NT2/D1 (cell line): ENCODE data around the gene SBF2.
"Not testable (repeated sequence)": the region's sequence is repeated elsewhere in the genome, so short reads cannot be mapped to it uniquely, and the experiment has no call there.

ENCODE experiments used
- DNase-seq: peaks from one replicate; pipeline ENCODE4 v3.0.0-alpha.2; 2011; ENCODE audit warnings: low read depth, low spot score
- H3K27me3 ChIP-seq: 2 replicates; pipeline ENCODE4 v1.6.0; 2011; ENCODE audit warnings: mild to moderate bottlenecking; ENCODE audit not compliant: insufficient read length, insufficient read depth
- H3K36me3 ChIP-seq: 2 replicates; pipeline ENCODE4 v1.6.1; 2011; ENCODE audit warnings: mild to moderate bottlenecking, low read length, mixed read lengths; ENCODE audit not compliant: insufficient read depth, insufficient read length
- H3K4me1 ChIP-seq: 2 replicates; pipeline ENCODE4 v1.5.1; 2011; ENCODE audit not compliant: insufficient read depth, insufficient read length
- H3K4me3 ChIP-seq: 2 replicates; pipeline ENCODE4 v1.5.1; 2011; ENCODE audit warnings: low read depth; ENCODE audit not compliant: insufficient read length
- H3K9ac ChIP-seq: 2 replicates; pipeline ENCODE4 v1.6.0; 2011; ENCODE audit warnings: low read depth; ENCODE audit not compliant: insufficient read length
- H3K9me3 ChIP-seq: 2 replicates; pipeline ENCODE4 v1.5.1; 2011; ENCODE audit warnings: mild to moderate bottlenecking, low read length; ENCODE audit not compliant: insufficient read depth
- SUZ12 ChIP-seq: IDR thresholded peaks from 2 replicates; pipeline ENCODE4 v1.6.1; 2011; ENCODE audit not compliant: insufficient read length, insufficient read depth; ENCODE audit errors: extremely low read depth
- YY1 ChIP-seq: IDR thresholded peaks from 2 replicates; pipeline ENCODE4 v1.6.1; 2011; ENCODE audit not compliant: insufficient read length, insufficient read depth
- ZNF274 ChIP-seq: IDR thresholded peaks from 2 replicates; pipeline ENCODE4 v1.6.1; 2011; ENCODE audit warnings: mild to moderate bottlenecking, low read depth, low read length

Gene SBF2

GRCh38 chr11:10095412-10096208 is 198.4 kb downstream of the SBF2 start:
- H3K9me3 ChIP-seq = peaks cover 29% of the 10 kb centered on the region
- H3K27me3 ChIP-seq = no peaks in the 10 kb centered on the region
- no peak overlapping the region for H3K4me3 ChIP-seq
- TF ChIP-seq YY1 = no peak
- no peak for TF ChIP-seq SUZ12
- TF ChIP-seq ZNF274 = no peak
- DNase-seq = no peak
- H3K4me1 ChIP-seq = no peaks in the 10 kb centered on the region
- no peaks in the 10 kb centered on the region for H3K36me3 ChIP-seq
- H3K9ac ChIP-seq = no peak overlapping the region

- TF ChIP-seq YY1 (no peak), SUZ12 (no peak), ZNF274 (no peak)
- no peaks in the 10 kb centered on the region for H3K9me3 ChIP-seq
- DNase-seq = no peak
These were observed 201.6 kb downstream of the SBF2 start for GRCh38 chr11:10092426-10092825.

GRCh38 chr11:10091314-10092045 is 202.5 kb downstream of the SBF2 start:
- H3K36me3 ChIP-seq = no peaks in the 10 kb centered on the region
- no peak for TF ChIP-seq ZNF274
- H3K27me3 ChIP-seq = no peaks in the 10 kb centered on the region
- H3K4me1 ChIP-seq = no peaks in the 10 kb centered on the region
- DNase-seq = no peak
- no peak overlapping the region for H3K4me3 ChIP-seq
- no peaks in the 10 kb centered on the region for H3K9me3 ChIP-seq
- H3K9ac ChIP-seq = no peak overlapping the region

More at GRCh38 chr11:10092426-10092825, 201.6 kb downstream of the SBF2 start:
- no peaks in the 10 kb centered on the region for H3K36me3 ChIP-seq
- no peaks in the 10 kb centered on the region for H3K4me1 ChIP-seq
- H3K27me3 ChIP-seq = no peaks in the 10 kb centered on the region
- no peak overlapping the region for H3K9ac ChIP-seq
- no peak overlapping the region for H3K4me3 ChIP-seq

- not testable (repeated sequence) for H3K9me3 ChIP-seq, H3K4me3 ChIP-seq, H3K9ac ChIP-seq, DNase-seq, H3K27me3 ChIP-seq, H3K36me3 ChIP-seq, H3K4me1 ChIP-seq
These were observed 206.1 kb downstream of the SBF2 start for GRCh38 chr11:10087923-10088225.

- no peak for TF ChIP-seq YY1
- TF ChIP-seq ZNF274 = no peak
- no peak for TF ChIP-seq SUZ12
- Histone ChIP-seq H3K4me3 (no peak overlapping the region), H3K4me1 (no peaks in the 10 kb centered on the region), H3K9ac (no peak overlapping the region), H3K36me3 (no peaks in the 10 kb centered on the region), H3K9me3 (peaks cover 9% of the 10 kb centered on the region; the same call in 1 of the 2 replicates), H3K27me3 (no peaks in the 10 kb centered on the region)
- DNase-seq = no peak
These were observed 206.7 kb downstream of the SBF2 start for GRCh38 chr11:10087186-10087922.

GRCh38 chr11:10080138-10080537 is 213.9 kb downstream of the SBF2 start:
- TF ChIP-seq ZNF274 (no peak), YY1 (no peak), SUZ12 (no peak)
- H3K9me3 ChIP-seq = peaks cover 9% of the 10 kb centered on the region; the same call in 1 of the 2 replicates
- H3K9ac ChIP-seq = no peak overlapping the region
- peaks cover 4% of the 10 kb centered on the region for H3K4me1 ChIP-seq
- no peak for DNase-seq
- no peaks in the 10 kb centered on the region for H3K36me3 ChIP-seq
- H3K27me3 ChIP-seq = no peaks in the 10 kb centered on the region
- no peak overlapping the region for H3K4me3 ChIP-seq

GRCh38 chr11:10076458-10077141 is 217.4 kb downstream of the SBF2 start:
- no peak for TF ChIP-seq ZNF274
- no peak for TF ChIP-seq SUZ12
- no peak overlapping the region for H3K9ac ChIP-seq
- H3K36me3 ChIP-seq = no peaks in the 10 kb centered on the region
- no peaks in the 10 kb centered on the region for H3K9me3 ChIP-seq
- no peak overlapping the region for H3K4me3 ChIP-seq
- no peaks in the 10 kb centered on the region for H3K27me3 ChIP-seq
- peak; percentile 35 for DNase-seq
- H3K4me1 ChIP-seq = peaks cover 4% of the 10 kb centered on the region
